HG03045 (cell line): ENCODE results near the gene TP53BP1.
"Not testable (repeated sequence)": the region's sequence is repeated elsewhere in the genome, so short reads cannot be mapped to it uniquely, and the experiment has no call there.

Experiments
- ATAC-seq: cut with Tn5 transposase; IDR thresholded peaks from one replicate; pipeline ENCODE4 v1.9.1; 2021; ENCODE audit warnings: mild to moderate bottlenecking, moderate library complexity; ENCODE audit not compliant: unreplicated experiment

TP53BP1 gene

GRCh38 chr15:43433165-43433564 is 59.8 kb downstream of the TP53BP1 start:
- ATAC-seq = no peak

GRCh38 chr15:43429687-43430086 is 63.3 kb downstream of the TP53BP1 start:
- no peak for ATAC-seq

GRCh38 chr15:43423793-43424192 is 69.2 kb downstream of the TP53BP1 start:
- no peak for ATAC-seq

GRCh38 chr15:43420876-43421275 is 72.1 kb downstream of the TP53BP1 start:
- no peak for ATAC-seq

- no peak for ATAC-seq
Measured at GRCh38 chr15:43420435-43420834, 72.5 kb downstream of the TP53BP1 start.

GRCh38 chr15:43414196-43414595 is 78.8 kb downstream of the TP53BP1 start:
- no peak for ATAC-seq

GRCh38 chr15:43412096-43412495 is 80.9 kb downstream of the TP53BP1 start:
- no peak for ATAC-seq

- no peak for ATAC-seq
Measured at GRCh38 chr15:43410572-43411214, 82.3 kb downstream of the TP53BP1 start.

- ATAC-seq = no peak
Measured at GRCh38 chr15:43408789-43409188, 84.2 kb downstream of the TP53BP1 start.

- no peak for ATAC-seq
Measured at GRCh38 chr15:43406808-43407207, 86.1 kb downstream of the TP53BP1 start.

- ATAC-seq = no peak
Measured at GRCh38 chr15:43406189-43406588, 86.8 kb downstream of the TP53BP1 start.

- ATAC-seq = no peak
Measured at GRCh38 chr15:43404130-43404529, 88.8 kb downstream of the TP53BP1 start.

- ATAC-seq = no peak
Measured at GRCh38 chr15:43403616-43404015, 89.3 kb downstream of the TP53BP1 start.

- no peak for ATAC-seq
Measured at GRCh38 chr15:43402255-43402654, 90.7 kb downstream of the TP53BP1 start.

- not testable (repeated sequence) for ATAC-seq
Measured at GRCh38 chr15:43393592-43393991, 99.4 kb downstream of the TP53BP1 start.

- ATAC-seq = no peak
Measured at GRCh38 chr15:43390723-43391122, 102.2 kb downstream of the TP53BP1 start.

GRCh38 chr15:43383070-43383469 is 109.9 kb downstream of the TP53BP1 start:
- no peak for ATAC-seq

GRCh38 chr15:43382310-43382709 is 110.6 kb downstream of the TP53BP1 start:
- ATAC-seq = no peak

- no peak for ATAC-seq
Measured at GRCh38 chr15:43378601-43379000, 114.4 kb downstream of the TP53BP1 start.

GRCh38 chr15:43376017-43376705 is 116.8 kb downstream of the TP53BP1 start:
- ATAC-seq = no peak

- ATAC-seq = peak; percentile 76
Measured at GRCh38 chr15:43370975-43371974, 121.7 kb downstream of the TP53BP1 start, which contains the start of the genes TUBGCP4 and ZSCAN29. TSS of gene TUBGCP4 (plus strand) at chr15:43371101. CDS start at chr15:43371355, 254 bp downstream. TSS of gene ZSCAN29 (minus strand) at chr15:43371043. CDS start at chr15:43369913, 1,130 bp downstream.
